HG02973 (cell line): ENCODE measurements around the gene PPP1CA.

ENCODE experiments used
- ATAC-seq: cut with Tn5 transposase; IDR thresholded peaks from one replicate; pipeline ENCODE4 v1.9.1; 2021; ENCODE audit warnings: moderate library complexity; ENCODE audit not compliant: unreplicated experiment

PPP1CA gene

DNA sequence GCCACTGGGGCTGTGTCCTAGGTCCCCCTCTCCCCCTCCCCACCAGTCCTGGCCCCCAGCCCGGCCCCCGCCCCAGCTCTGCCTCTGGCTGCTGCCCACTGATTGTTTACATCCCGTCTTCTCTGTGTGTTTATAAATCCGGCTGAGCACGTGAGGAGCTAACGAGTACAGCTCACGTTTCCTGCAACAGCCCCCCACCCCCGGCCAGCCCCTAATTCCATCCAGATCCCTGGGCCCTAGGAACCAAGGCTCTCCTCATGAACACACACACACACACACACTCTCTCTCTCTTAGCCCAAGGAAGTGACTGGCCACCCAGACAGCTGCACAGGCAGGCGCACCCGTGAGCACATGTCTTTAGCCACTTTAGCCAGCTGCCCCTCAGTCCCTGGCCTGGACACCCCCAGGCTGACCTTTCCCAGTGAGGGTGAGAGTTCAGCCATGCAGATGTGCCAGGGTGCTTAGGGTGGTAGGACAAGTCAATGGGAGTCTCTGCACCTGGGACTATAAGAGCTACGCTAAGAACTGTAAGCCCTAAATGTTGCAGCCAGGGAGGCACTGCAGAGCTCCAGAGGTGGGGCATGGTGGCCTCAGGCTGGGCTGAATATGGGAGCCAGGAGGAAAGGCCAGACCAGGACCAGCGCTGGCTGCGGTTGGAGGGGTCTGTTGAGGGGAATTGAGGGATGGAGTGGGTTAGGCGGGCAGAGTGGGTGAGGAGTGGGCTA lies 31.1 kb downstream of the PPP1CA start:
- no peak for ATAC-seq

- no peak for ATAC-seq
Measured at GRCh38 chr11:67369801-67370284, 31.8 kb downstream of the PPP1CA start.

DNA sequence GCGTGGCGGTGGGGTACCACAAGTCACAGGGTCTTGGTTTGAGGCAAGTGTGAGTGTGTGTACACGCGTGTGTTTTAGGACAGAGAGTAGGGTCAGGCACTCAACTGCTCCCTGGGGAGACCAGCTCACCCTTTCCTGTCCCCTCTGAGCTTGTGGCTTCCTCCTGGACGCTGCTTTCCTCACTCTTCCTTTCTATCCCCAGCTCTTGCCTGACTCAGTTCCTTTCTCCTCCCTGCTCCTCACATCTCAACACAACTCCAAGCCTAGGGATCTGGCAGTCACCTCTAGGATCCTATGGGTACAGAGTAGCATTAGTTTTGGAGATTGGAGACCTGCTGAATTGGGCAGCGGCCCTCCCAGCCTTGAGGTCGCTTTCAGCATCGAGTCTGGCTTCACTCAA lies 32.4 kb downstream of the PPP1CA start:
- no peak for ATAC-seq

- no peak for ATAC-seq
Measured at GRCh38 chr11:67368621-67369020, 33.0 kb downstream of the PPP1CA start.

DNA sequence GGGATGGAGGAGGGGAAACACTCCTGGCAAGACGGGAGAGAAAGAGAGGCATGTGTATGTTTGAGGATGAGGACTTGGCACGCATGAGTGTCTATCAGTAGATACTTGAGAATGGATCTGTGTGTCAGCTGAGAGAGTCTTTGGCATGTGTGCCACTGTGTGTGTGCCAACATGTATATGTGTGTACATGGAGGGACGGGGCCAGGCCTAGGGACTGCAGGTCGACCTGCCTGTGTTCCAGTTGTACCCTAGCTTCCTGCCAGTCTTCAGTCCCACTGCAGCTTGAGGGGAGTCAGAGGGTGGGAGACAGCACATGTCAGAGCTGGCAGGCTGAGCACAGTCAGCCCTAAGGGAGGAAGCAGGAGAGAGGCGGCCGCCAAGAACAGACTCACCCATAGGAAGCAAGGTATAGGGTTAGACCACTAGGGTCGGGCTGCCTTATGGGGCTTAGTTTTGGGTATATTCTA lies 33.9 kb downstream of the PPP1CA start:
- ATAC-seq = no peak

- ATAC-seq = no peak
Measured at GRCh38 chr11:67366961-67367760, 34.5 kb downstream of the PPP1CA start.

DNA sequence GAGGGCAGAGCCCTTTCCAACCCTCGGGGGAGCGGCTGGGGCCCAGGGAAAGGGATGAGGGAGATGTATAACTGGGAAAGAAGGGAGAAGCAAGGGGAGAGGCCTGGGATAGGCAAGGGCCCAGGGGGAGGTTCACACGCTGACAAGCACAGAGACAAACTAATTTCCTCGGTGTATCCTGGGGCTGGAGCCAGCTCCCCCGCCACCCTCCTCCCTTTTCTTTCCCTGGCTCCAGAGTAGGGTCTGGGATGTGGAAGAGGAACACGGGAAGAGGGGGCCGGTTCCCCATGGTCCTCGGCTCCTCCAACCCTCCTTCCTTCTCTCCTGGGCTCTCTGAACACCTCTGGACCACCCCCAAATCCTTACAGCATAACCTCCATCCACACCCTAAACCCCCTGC lies 35.1 kb downstream of the PPP1CA start:
- no peak for ATAC-seq

GRCh38 chr11:67365736-67366444 lies 35.8 kb downstream of the PPP1CA start:
- ATAC-seq = no peak

DNA sequence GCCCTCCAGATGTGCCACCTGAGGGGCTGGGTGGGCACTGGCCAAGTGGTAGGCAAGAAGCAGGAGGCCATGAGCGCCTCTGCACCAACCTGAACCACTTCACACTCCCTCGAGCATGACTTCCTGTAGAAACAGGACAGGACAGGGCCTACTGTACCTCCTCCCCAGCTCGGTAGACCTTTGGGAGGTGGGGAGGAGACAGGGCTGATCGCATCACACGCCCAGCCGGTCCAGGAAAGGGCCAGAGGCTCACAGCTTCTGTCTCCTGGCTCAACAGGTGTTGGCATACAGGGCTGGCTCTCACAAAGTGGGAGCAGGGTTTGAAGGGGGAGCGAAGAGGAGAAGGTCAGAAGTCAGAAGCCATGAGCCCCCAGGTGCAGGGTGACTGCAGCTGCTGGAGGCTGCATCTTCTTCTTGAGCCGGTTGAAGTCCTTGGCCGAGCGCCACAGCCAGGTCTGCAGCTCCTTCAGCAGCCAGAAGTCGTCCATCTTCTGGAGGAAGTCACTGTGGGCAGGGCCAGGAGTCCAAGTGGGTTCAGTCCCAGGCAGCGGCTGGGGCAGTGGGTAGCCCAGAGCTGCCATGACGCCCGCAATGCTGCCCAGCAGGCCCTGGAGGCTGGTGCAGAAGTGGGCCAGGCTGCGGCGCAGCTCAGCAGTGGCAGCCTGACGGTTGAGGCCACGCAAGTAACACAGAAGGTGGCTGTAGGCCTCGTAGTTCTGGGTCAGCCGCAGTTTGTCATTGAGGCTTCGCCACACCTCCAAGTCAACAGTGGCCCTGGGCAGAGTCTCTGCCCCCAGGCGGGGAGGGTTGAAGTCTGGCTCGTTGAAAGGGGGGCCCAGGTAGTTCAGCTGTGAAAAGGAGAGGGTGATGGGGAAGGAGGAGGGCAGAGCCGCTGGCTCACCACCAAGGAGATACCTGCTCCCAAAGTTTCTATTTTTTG lies 36.6 kb downstream of the PPP1CA start:
- ATAC-seq = no peak

DNA sequence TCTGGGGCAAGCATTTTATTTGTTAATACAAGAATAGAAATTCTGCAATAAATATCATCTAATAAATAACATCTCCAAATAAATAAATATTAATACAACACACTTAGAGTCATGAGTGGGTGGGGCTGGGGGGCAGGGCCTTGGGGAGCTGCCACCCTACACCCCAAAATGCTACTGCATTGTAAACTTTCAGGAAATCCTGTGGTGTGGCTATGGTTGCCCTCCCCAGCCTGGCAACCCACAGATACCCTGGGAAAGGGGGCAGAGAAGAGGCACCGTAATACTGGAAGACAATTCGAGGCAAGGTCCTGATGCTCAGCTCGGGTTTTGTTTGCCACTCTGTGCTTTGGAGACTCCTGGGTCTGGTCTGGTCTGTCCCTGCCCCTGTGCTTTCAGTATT lies 37.5 kb downstream of the PPP1CA start:
- ATAC-seq = no peak

DNA sequence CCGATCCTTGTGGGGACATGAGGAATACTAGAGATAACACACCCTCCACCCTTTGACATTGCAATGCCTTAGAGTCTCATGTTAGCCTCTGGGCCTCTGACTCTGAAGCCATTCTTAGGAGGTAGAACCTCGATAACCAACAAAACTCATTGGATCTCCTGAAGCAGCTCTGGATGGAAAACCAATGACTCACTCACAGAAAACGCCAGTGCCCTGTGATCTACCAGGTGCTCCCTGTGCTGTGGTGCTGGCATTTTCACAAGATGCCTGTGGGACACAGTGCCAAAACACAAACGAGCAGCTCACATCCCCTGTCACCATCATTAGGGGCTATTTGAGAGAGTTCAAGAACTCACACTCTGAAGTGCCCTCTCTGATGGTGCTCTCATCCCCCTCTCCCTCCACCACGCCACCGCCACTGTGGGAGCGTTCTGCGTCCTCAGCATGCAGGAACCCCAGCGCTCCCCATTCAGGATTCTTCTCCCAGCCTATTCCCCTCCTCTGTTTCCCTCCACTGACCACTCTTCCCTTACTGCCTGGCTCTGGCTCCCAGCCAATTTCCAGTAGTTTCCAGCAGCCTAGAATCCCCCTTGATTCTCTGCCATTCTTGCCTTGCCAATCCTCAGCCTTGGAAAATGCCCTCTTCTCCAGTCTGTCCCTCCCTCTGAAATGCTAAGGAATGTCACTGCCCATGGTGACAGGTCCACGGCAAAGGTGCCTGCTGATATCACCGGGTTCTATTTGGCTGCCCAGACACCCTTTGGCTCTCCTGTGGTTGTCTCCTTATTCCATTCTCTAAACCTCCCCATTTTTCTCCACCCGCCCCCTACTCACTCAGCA lies 43.6 kb downstream of the PPP1CA start:
- ATAC-seq = no peak

DNA sequence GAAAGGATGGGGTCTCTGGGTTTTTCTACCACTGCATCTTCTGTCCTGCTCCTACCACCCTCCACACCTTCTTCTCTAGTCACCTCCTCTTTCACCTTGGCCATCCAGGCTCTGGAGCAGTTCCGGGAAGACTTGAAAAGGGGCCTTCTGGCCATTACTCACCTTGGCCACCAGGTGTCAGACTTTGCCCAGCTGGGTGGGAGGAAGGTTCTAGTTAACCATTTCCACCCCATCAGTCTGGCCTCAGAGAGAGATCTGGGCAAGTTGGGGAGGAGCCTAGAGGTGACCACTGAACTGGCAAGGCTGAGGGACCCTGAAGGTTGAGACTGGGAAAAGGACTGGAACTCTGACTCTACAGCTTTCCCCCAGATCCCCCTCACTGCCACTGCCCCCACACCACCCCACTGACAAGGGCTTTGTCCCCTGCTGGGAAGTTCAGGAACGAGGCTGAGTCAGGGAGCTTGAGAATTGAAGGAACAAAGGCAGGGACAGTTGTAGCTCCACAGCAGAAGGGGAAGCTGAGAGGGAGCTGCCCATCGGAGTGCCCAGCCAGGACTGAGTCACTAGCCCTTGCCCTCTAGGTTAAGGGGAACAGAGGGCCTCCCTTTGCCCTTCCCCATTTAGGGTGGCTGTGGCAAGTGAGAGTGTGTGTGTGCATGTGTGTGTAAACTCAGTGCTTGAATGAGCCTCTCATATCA lies 44.6 kb downstream of the PPP1CA start:
- ATAC-seq = no peak

GRCh38 chr11:67356387-67356863 lies 45.2 kb downstream of the PPP1CA start:
- no peak for ATAC-seq

- ATAC-seq = no peak
Measured at GRCh38 chr11:67355794-67356386, 45.8 kb downstream of the PPP1CA start.

- no peak for ATAC-seq
Measured at GRCh38 chr11:67355023-67355793, 46.5 kb downstream of the PPP1CA start.

- ATAC-seq = no peak
Measured at GRCh38 chr11:67354075-67355022, 47.3 kb downstream of the PPP1CA start.
